ENCODE results near the gene CREB3L1. TPM values are rescaled to one million over a fixed set of nuclear protein-coding genes. Genes with fewer than 3 reads are reported as not detected.

The CREB3L1 gene
- total and polyA plus RNA-seq, 2 of the 13 experiments (the other 11 are each of a cell fraction or from before 2014, with no cell fraction given): not detected

- TF ChIP-seq PATZ1 (CRISPR knock-in tag; IDR thresholded peaks at IDR 0.05): peak; percentile 55
- TF ChIP-seq ZNF362 (CRISPR knock-in tag; IDR thresholded peaks at IDR 0.05; ENCODE audit: borderline replicate concordance): no peak
These were observed 31.4 kb downstream of the CREB3L1 start (continued) for GRCh38 chr11:46308631-46309419.

GRCh38 chr11:46309814-46310259, 32.4 kb downstream of the CREB3L1 start:
- Histone ChIP-seq H3K27me3 (ENCODE audit: control insufficient read depth in 1 of 2, insufficient read depth in 2 of 2, low read length in 2 of 2) (peaks cover 3 to 9% of the 10 kb centered on the region in 2 experiments; a peak in 3 of 5 replicates), H3K36me3 (replicated peaks in 1 of 2; ENCODE audit: control insufficient read depth in 1 of 2, insufficient read depth in 2 of 2, low read length in 2 of 2) (no peaks in the 10 kb centered on the region), H3K9me3 (ENCODE audit: low read length) (no peaks in the 10 kb centered on the region), H3K4me3 (replicated peaks in 1 of 3; ENCODE audit: insufficient read depth in 1 of 3, low read depth in 2 of 3, low read length in 3 of 3) (no peak overlapping the region), H2AFZ (ENCODE audit: low read length) (no peak overlapping the region), H3K27ac (ENCODE audit: extremely low read length, insufficient read depth, low read length) (no peak overlapping the region), H4K20me1 (ENCODE audit: insufficient read depth, low read length) (no peaks in the 10 kb centered on the region), H3K4me1 (ENCODE audit: insufficient read depth, low read length) (peaks cover 24% of the 10 kb centered on the region), H3K9ac (ENCODE audit: insufficient read depth, low read depth, low read length) (no peak overlapping the region), H3K79me2 (ENCODE audit: insufficient read depth, low read length) (no peaks in the 10 kb centered on the region), H3K4me2 (ENCODE audit: low read depth, low read length) (no peak overlapping the region)
- in situ Hi-C loops (cut with HindIII; ENCODE audit: extremely low pct_ligation_motif_present, low pct_unique_long_range_greater_than_20kb) (no loop called here), intact Hi-C loops (cut with micrococcal nuclease; ENCODE audit: unreplicated experiment) (no loop called here)
- no TSS peak for BruUV-seq (replicated peaks)
- POLR2A ChIA-PET: interaction anchor here (4.1 kb wide), 1 partner anchor 67 kb away, joined by 31 read pairs; no protein-coding TSS in a partner anchor
- no peak for DNase-seq (ENCODE audit: low spot score)
- peak; percentile 23; the same call in 1 of the 2 replicates for TF ChIP-seq FOXP1 (IDR thresholded peaks at IDR 0.05)
- no peak for TF ChIP-seq FOXP1 (CRISPR knock-in tag; IDR thresholded peaks at IDR 0.05)
- no peak for TF ChIP-seq TRIM24 (CRISPR knock-in tag; IDR thresholded peaks at IDR 0.05)
- CTCF ChIA-PET (ENCODE audit: low intra/inter-chr PET ratio, low total read pairs): interaction anchor here (2.7 to 3.4 kb wide), 2 partner anchors 62 to 71 kb away, joined by 18 to 57 read pairs; no protein-coding TSS in a partner anchor
- 17% methylated on average over 2 of the region's 4 CpGs for WGBS (ENCODE audit: low lambda C conversion rate)
- ATAC-seq: no peak
- FAIRE-seq: no peak
